Right ventricle myocardium inferior (tissue), 1 donor: ENCODE data around the gene NTSR2. TPM values are rescaled to one million over a fixed set of nuclear protein-coding genes. Genes with fewer than 3 reads are reported as not detected.

ENCODE experiments used
- ATAC-seq: fragments of 200-7000 bp; cut with Tn5 transposase; one replicate; pipeline ENCODE4 v1.9.1; 2020; ENCODE audit warnings: mild to moderate bottlenecking, moderate library complexity
- DNase-seq: peaks from one replicate; pipeline ENCODE4 v3.0.0; 2021; ENCODE audit errors: missing footprints
- intact Hi-C: fragments of 100-400 bp; cut with DNase I; formaldehyde crosslinking; loops from one replicate; pipeline ENCODE4 v1.11.0; 2022
- total RNA-seq: library from RNA; stranded (reverse); fragmentation: NEBNext Ultra II Directional; extraction: Animal tissue kit (Norgen Biotek cat#: 25700); gene quantifications from one replicate; pipeline ENCODE4 v1.2.1, GENCODE V29; 2021
- donor health status: DM: no; HTN: yes; CAD: no; lungs with severe emphysema.

NTSR2 gene
- total RNA-seq, 1 donor from 2014 or later, result not detected

GRCh38 chr2:11616097-11616687, 53.8 kb downstream of the NTSR2 start:
- no peak for ATAC-seq
- no peak for DNase-seq
- intact Hi-C loops, result no loop called here

- intact Hi-C loops, result no loop called here
- ATAC-seq (no peak), DNase-seq (no peak)
Observed at GRCh38 chr2:11615209-11615608, 54.8 kb downstream of the NTSR2 start.

- ATAC-seq (no peak), DNase-seq (no peak)
- intact Hi-C loops, result no loop called here
Observed at GRCh38 chr2:11613297-11613696, 56.7 kb downstream of the NTSR2 start.

- ATAC-seq (no peak), DNase-seq (no peak)
- intact Hi-C loops, result no loop called here
Observed at GRCh38 chr2:11612553-11613215, 57.3 kb downstream of the NTSR2 start.

- ATAC-seq (no peak), DNase-seq (no peak)
- intact Hi-C loops, result no loop called here
Observed at GRCh38 chr2:11611251-11611650, 58.7 kb downstream of the NTSR2 start.

- ATAC-seq (no peak), DNase-seq (peak; percentile 54)
- intact Hi-C loops, result no loop called here
Observed at GRCh38 chr2:11610624-11611242, 59.3 kb downstream of the NTSR2 start.

Other genes with a start within 250 kb of the NTSR2 start
- 12.5 TPM for gene E2F6, start 204.0 kb downstream of the NTSR2 start, total RNA-seq
- gene GREB1, start 136.2 kb downstream of the NTSR2 start, total RNA-seq, result 11.4 TPM
- 64.6 TPM for gene LPIN1, start 76.4 kb upstream of the NTSR2 start, total RNA-seq